OCI-LY7 (cell line): ENCODE results near the gene UGT1A7. TPM values are rescaled to one million over a fixed set of nuclear protein-coding genes. Genes with fewer than 3 reads are reported as not detected.

Experiments
- BruUV-seq: library from RNA; stranded (reverse); fragments of 400-500 nt; replicated peaks from 2 replicates; lab custom pipeline; 2021; lab: Mats Ljungman, UMichigan
- CTCF ChIA-PET: fragments of 300-600 bp; sonication (Branson Sonifier 250); formaldehyde crosslinking; loops from one replicate; lab custom pipeline; 2022; ENCODE audit warnings: antibody characterized with exemption; ENCODE audit not compliant: unreplicated experiment; lab: Charles Lee
- POLR2A ChIA-PET: fragments of 300-600 bp; sonication (Branson Sonifier 250); formaldehyde crosslinking; loops from one replicate; lab custom pipeline; 2022; ENCODE audit warnings: antibody characterized with exemption; lab: Charles Lee
- DNase-seq: peaks from one replicate; pipeline ENCODE4 v3.0.0-alpha.2; 2015; ENCODE audit warnings: low spot score
- H2AFZ ChIP-seq: fragments of 200-600 bp; sonication (generic), shearing (Covaris generic); 2 replicates; pipeline ENCODE4 v1.6.1; 2014; ENCODE audit warnings: mild to moderate bottlenecking, antibody characterized with exemption, low read length, moderate library complexity
- H3K27ac ChIP-seq: fragments of 200-600 bp; sonication (generic); 2 replicates; pipeline ENCODE4 v1.5.1; 2014; ENCODE audit warnings: mixed run types, low read depth, mild to moderate bottlenecking, moderate library complexity, low read length, inconsistent platforms; ENCODE audit not compliant: poor library complexity, severe bottlenecking
- H3K36me3 ChIP-seq: fragments of 200-600 bp; sonication (generic); 2 replicates; pipeline ENCODE4 v1.6.1; 2014; ENCODE audit warnings: mild to moderate bottlenecking, antibody characterized with exemption, low read length, moderate library complexity, mixed read lengths; ENCODE audit not compliant: insufficient read depth
- H3K4me1 ChIP-seq: fragments of 200-600 bp; sonication (generic); 2 replicates; pipeline ENCODE4 v1.5.1; 2014; ENCODE audit warnings: mild to moderate bottlenecking, low read length; ENCODE audit not compliant: insufficient read depth, poor library complexity, severe bottlenecking
- H3K4me2 ChIP-seq: fragments of 200-600 bp; sonication (generic); 2 replicates; pipeline ENCODE4 v1.6.1; 2014; ENCODE audit warnings: mild to moderate bottlenecking, low read length
- H3K4me3 ChIP-seq: fragments of 200-600 bp; sonication (generic); 2 replicates; pipeline ENCODE4 v1.5.1; 2014; ENCODE audit warnings: mild to moderate bottlenecking, low read depth, low read length; ENCODE audit not compliant: poor library complexity, severe bottlenecking
- H3K79me2 ChIP-seq: fragments of 200-600 bp; sonication (generic); 2 replicates; pipeline ENCODE4 v1.6.1; 2016; ENCODE audit warnings: low read depth, mild to moderate bottlenecking, low read length, moderate library complexity, mixed read lengths; ENCODE audit not compliant: insufficient read depth
- H3K9me2 ChIP-seq: fragments of 200-600 bp; sonication (generic); 2 replicates; pipeline ENCODE4 v1.6.1; 2016; ENCODE audit warnings: mild to moderate bottlenecking, low read length, mixed read lengths; ENCODE audit not compliant: insufficient read depth
- H3K9me3 ChIP-seq: fragments of 200-600 bp; sonication (generic); 2 replicates; pipeline ENCODE4 v1.6.1; 2014; ENCODE audit warnings: mild to moderate bottlenecking, mixed run types, low read length, mixed read lengths
- H4K20me1 ChIP-seq: fragments of 200-600 bp; sonication (generic); 2 replicates; pipeline ENCODE4 v1.6.1; 2014; ENCODE audit warnings: mild to moderate bottlenecking, antibody characterized with exemption, low read length, moderate library complexity, mixed read lengths; ENCODE audit not compliant: insufficient read depth
- CTCF ChIP-seq: fragments of 200-600 bp; sonication (generic); conservative IDR thresholded peaks from 2 replicates; pipeline ENCODE4 v1.5.1; 2014; ENCODE audit warnings: mild to moderate bottlenecking, antibody characterized with exemption, low read length, moderate library complexity, mixed read lengths
- EZH2phosphoT487 ChIP-seq: fragments of 200-600 bp; sonication (generic); IDR thresholded peaks from 2 replicates; pipeline ENCODE4 v1.6.1; 2018; ENCODE audit warnings: low read depth, borderline replicate concordance, mild to moderate bottlenecking, mixed run types, antibody characterized with exemption, low read length, moderate library complexity, mixed read lengths
- intact Hi-C: fragments of 100-400 bp; cut with micrococcal nuclease; formaldehyde crosslinking; loops from one replicate; pipeline ENCODE4 v1.10.0; 2022; ENCODE audit not compliant: unreplicated experiment
- total RNA-seq, 2 experiments: library from RNA; depleted of rRNA in 1 of 2; stranded (reverse); fragments of >200 nt in 1 of 2; shearing (Covaris generic) in 1 of 2; gene quantifications; 2 replicates each; pipeline ENCODE4 v1.2.3, GENCODE V29; 2014 to 2022

UGT1A7 gene
- total RNA-seq, 2 experiments from 2014 or later = not detected

GRCh38 chr2:233707940-233708644 is 26.4 kb downstream of the UGT1A7 start:
- no peaks in the 10 kb centered on the region for H3K9me3 ChIP-seq
- no peaks in the 10 kb centered on the region for H4K20me1 ChIP-seq
- no peaks in the 10 kb centered on the region for H3K9me2 ChIP-seq
- no peaks in the 10 kb centered on the region for H3K4me1 ChIP-seq
- H3K4me2 ChIP-seq = no peak overlapping the region
- no peak for TF ChIP-seq EZH2phosphoT487
- H2AFZ ChIP-seq = no peak overlapping the region
- intact Hi-C loops = no loop called here
- ChIA-PET POLR2A (no interaction called here), CTCF (no interaction called here)
- BruUV-seq = no TSS peak
- no peak for DNase-seq
- H3K27ac ChIP-seq = no peak overlapping the region
- no peaks in the 10 kb centered on the region for H3K36me3 ChIP-seq
- no peak overlapping the region for H3K4me3 ChIP-seq
- no peaks in the 10 kb centered on the region for H3K79me2 ChIP-seq

- no peaks in the 10 kb centered on the region for H4K20me1 ChIP-seq
- no peak overlapping the region for H2AFZ ChIP-seq
- H3K4me3 ChIP-seq = no peak overlapping the region
- intact Hi-C loops = no loop called here
- no peaks in the 10 kb centered on the region for H3K4me1 ChIP-seq
- TF ChIP-seq CTCF (no peak), EZH2phosphoT487 (no peak)
- H3K9me2 ChIP-seq = no peaks in the 10 kb centered on the region
- H3K79me2 ChIP-seq = no peaks in the 10 kb centered on the region
- no TSS peak for BruUV-seq
- H3K9me3 ChIP-seq = no peaks in the 10 kb centered on the region
- no peak for DNase-seq
- ChIA-PET POLR2A (no interaction called here), CTCF (no interaction called here)
- no peaks in the 10 kb centered on the region for H3K36me3 ChIP-seq
- no peak overlapping the region for H3K4me2 ChIP-seq
- H3K27ac ChIP-seq = no peak overlapping the region
Measured at GRCh38 chr2:233708942-233709341, 27.2 kb downstream of the UGT1A7 start.

- TF ChIP-seq CTCF = peak; percentile 94
- no peak for TF ChIP-seq EZH2phosphoT487
- Histone ChIP-seq H4K20me1 (no peaks in the 10 kb centered on the region), H3K4me3 (no peak overlapping the region), H3K9me2 (no peaks in the 10 kb centered on the region), H3K4me2 (no peak overlapping the region), H2AFZ (no peak overlapping the region), H3K79me2 (no peaks in the 10 kb centered on the region), H3K27ac (no peak overlapping the region), H3K4me1 (no peaks in the 10 kb centered on the region), H3K9me3 (no peaks in the 10 kb centered on the region), H3K36me3 (no peaks in the 10 kb centered on the region)
- POLR2A ChIA-PET = interaction anchor here (0.8 kb wide), 1 partner anchor 190 kb away, joined by 3 read pairs; no protein-coding TSS in a partner anchor
- CTCF ChIA-PET = no interaction called here
- no TSS peak for BruUV-seq
- intact Hi-C loops = loop anchor here (1.0 to 5.0 kb wide), 2 partner anchors 121 to 231 kb away; no protein-coding TSS in a partner anchor
- peak; percentile 71 for DNase-seq
Measured at GRCh38 chr2:233711312-233712008, 29.8 kb downstream of the UGT1A7 start.
